ENCODE data around the gene NANOS3. TPM values are rescaled to one million over a fixed set of nuclear protein-coding genes. Genes with fewer than 3 reads are reported as not detected.
A peak's percentile ranks its signal among the peaks of the same experiment; 100 is the strongest.

The NANOS3 gene
- total RNA-seq, 1 donor from 2014 or later = 10.5 TPM

DNA sequence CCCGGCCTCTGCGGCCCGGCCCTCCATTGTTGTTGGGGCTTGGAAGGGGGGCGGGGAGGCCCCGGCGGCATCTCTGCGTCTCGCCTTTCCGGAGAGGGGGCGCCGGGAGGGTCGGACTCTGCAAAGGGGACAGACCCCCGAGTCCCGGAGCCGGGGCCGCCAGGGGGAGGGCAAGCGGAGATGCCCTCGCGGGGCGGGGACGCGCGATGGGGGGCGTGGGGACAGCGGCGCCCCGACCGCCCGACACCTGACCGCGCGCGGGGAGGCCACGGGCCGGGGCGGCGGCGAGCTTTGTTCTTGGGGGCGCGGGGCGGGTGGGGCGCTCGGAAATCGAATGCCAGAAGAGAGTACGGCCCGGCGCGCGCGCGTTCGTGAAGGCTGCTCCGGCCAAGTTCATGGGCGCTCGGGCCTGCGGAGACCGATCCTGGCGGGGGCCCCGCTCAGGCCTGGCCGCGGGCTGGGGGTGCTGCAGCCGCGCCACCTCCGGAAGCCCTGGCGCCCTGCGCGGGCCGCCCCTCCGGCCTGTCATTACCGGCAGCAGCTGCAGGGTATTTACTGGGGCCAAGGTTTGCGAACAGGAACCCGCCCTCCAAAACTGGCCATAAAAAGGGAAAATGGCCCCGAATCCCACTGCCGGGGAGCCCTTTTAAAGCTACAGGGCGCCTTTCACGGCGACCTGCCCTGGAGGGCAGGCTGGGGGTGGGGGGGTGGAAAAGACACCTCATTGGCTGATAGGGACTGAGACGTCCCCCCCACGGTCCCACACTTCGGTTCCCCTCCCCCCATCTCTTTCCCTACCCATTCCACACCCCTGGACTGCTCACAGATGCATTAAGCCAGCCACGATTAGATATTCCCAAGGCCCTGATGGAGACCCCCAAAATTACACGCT, 11.1 kb upstream of the NANOS3 start:
- peak; percentile 49 for DNase-seq (ENCODE audit: low spot score, unreplicated experiment)
- TF ChIP-seq, protein P1, sequence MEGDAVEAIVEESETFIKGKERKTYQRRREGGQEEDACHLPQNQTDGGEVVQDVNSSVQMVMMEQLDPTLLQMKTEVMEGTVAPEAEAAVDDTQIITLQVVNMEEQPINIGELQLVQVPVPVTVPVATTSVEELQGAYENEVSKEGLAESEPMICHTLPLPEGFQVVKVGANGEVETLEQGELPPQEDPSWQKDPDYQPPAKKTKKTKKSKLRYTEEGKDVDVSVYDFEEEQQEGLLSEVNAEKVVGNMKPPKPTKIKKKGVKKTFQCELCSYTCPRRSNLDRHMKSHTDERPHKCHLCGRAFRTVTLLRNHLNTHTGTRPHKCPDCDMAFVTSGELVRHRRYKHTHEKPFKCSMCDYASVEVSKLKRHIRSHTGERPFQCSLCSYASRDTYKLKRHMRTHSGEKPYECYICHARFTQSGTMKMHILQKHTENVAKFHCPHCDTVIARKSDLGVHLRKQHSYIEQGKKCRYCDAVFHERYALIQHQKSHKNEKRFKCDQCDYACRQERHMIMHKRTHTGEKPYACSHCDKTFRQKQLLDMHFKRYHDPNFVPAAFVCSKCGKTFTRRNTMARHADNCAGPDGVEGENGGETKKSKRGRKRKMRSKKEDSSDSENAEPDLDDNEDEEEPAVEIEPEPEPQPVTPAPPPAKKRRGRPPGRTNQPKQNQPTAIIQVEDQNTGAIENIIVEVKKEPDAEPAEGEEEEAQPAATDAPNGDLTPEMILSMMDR (IDR thresholded peaks at IDR 0.05; ENCODE audit: unreplicated experiment) = peak; percentile 20
- Mint-ChIP-seq H3K4me3 (ENCODE audit: low read depth) (peak overlapping the region; percentile 83), H3K27me3 (no peaks in the 10 kb centered on the region), H3K27ac (peak overlapping the region; percentile 54), H3K9me3 (ENCODE audit: low read depth) (no peaks in the 10 kb centered on the region), H3K4me1 (ENCODE audit: low read depth) (peaks cover 14% of the 10 kb centered on the region), H3K36me3 (ENCODE audit: insufficient read depth) (peaks cover 2% of the 10 kb centered on the region)

DNA sequence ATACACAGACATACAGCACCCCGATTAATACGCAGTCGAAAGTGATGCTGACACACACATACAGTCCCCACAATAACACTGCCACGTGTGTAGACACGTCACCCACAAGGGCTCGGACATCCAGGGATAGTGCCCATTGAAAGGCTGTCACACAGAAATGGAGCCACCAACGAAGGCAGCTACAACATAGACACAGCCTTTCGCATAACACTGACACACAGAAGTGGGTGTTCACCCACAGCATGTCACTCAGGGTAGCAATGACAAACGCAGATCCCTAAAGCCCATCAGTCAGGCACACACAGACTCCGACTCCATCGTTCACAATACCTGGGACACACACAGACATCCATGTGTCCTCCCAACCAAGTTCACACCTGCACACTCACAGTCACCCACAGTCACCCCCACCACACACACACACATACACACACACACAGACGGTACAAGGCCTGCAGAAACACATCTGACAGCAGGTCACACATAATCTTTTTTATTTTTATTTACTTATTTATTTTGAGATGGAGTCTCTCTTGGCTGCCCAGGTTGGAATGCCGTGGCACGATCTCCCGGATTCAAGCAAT, 10.4 kb upstream of the NANOS3 start:
- no peaks in the 10 kb centered on the region for H3K27me3 Mint-ChIP-seq
- H3K4me3 Mint-ChIP-seq (ENCODE audit: low read depth) = peak overlapping the region; percentile 83
- DNase-seq (ENCODE audit: low spot score, unreplicated experiment) = no peak
- peak overlapping the region; percentile 54 for H3K27ac Mint-ChIP-seq
- TF ChIP-seq, protein P1 (IDR thresholded peaks at IDR 0.05; ENCODE audit: unreplicated experiment) = no peak
- H3K9me3 Mint-ChIP-seq (ENCODE audit: low read depth) = no peaks in the 10 kb centered on the region
- peaks cover 2% of the 10 kb centered on the region for H3K36me3 Mint-ChIP-seq (ENCODE audit: insufficient read depth)
- peaks cover 16% of the 10 kb centered on the region for H3K4me1 Mint-ChIP-seq (ENCODE audit: low read depth)

DNA sequence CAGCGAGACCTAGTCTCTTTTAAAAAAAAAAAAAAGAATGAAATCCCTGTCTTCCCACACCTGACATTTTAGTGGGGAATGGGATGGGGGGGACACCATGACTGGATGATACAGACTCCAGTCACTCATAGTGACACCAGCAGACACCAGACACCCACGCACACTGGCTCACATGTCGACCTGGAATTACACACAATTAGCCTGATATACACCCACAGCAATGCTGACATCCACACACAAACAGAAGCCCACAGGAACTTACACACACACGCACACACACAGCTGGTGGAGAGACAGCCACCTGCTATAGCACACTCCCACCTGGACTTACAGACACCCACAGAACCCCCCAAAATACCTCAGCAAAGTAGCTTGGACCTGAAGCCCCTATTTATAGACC, 8.3 kb upstream of the NANOS3 start:
- Mint-ChIP-seq H3K27me3 (no peaks in the 10 kb centered on the region), H3K27ac (no peak overlapping the region), H3K36me3 (ENCODE audit: insufficient read depth) (peaks cover 2% of the 10 kb centered on the region), H3K4me1 (ENCODE audit: low read depth) (peaks cover 17% of the 10 kb centered on the region), H3K9me3 (ENCODE audit: low read depth) (no peaks in the 10 kb centered on the region), H3K4me3 (ENCODE audit: low read depth) (peak overlapping the region; percentile 37)
- no peak for DNase-seq (ENCODE audit: low spot score, unreplicated experiment)
- TF ChIP-seq, protein P1 (IDR thresholded peaks at IDR 0.05; ENCODE audit: unreplicated experiment) = no peak

DNA sequence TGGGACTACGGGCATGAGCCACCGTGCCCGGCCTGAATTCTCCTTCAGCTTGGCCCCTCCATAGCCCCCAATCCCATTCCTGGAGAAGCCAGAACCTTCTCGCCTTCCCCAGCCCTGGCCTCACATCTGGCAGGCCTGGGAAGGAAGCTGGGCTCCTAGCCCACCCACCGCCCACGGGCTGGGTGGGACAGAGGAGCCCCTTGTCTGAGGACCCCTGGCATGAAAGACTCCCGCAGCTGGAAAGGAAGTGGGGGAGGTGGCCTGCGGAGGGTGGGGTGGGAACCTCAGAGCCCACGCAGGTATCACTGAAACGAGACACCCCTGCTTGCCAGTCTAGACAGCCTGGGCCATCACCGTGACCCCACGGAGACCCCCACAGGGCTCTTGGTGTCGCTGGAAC, 7.7 kb upstream of the NANOS3 start:
- no peak overlapping the region for H3K27ac Mint-ChIP-seq
- H3K9me3 Mint-ChIP-seq (ENCODE audit: low read depth) = no peaks in the 10 kb centered on the region
- peaks cover 2% of the 10 kb centered on the region for H3K36me3 Mint-ChIP-seq (ENCODE audit: insufficient read depth)
- H3K4me3 Mint-ChIP-seq (ENCODE audit: low read depth) = no peak overlapping the region
- TF ChIP-seq, protein P1 (IDR thresholded peaks at IDR 0.05; ENCODE audit: unreplicated experiment) = no peak
- H3K27me3 Mint-ChIP-seq = peaks cover 1% of the 10 kb centered on the region
- no peak for DNase-seq (ENCODE audit: low spot score, unreplicated experiment)
- H3K4me1 Mint-ChIP-seq (ENCODE audit: low read depth) = peaks cover 14% of the 10 kb centered on the region

DNA sequence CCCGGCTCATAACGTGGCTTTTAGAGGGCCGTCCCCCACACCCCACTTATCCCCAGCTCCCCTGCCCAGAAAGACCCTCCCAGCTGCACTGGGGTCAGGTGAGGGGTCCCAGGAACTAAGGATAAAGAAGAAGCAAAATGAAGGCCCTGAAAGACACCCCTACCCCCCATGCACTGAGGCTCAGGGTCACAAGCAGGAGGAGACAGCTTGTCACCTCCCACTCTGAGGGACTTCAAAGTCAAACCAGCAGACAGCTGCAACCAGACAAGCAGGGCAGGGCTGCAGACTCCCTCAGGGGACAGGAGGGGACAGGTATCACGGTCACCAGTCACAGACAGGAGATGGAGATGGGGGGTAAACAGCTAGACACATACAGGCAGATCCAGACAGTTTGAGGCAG, 6.1 kb upstream of the NANOS3 start:
- Mint-ChIP-seq H3K4me1 (ENCODE audit: low read depth) (peaks cover 10% of the 10 kb centered on the region), H3K9me3 (ENCODE audit: low read depth) (no peaks in the 10 kb centered on the region), H3K27ac (no peak overlapping the region), H3K27me3 (peaks cover 4% of the 10 kb centered on the region), H3K4me3 (ENCODE audit: low read depth) (peak overlapping the region; percentile 31), H3K36me3 (ENCODE audit: insufficient read depth) (peaks cover 2% of the 10 kb centered on the region)
- no peak for DNase-seq (ENCODE audit: low spot score, unreplicated experiment)
- TF ChIP-seq, protein P1 (IDR thresholded peaks at IDR 0.05; ENCODE audit: unreplicated experiment) = no peak

Data from progenitor cell of endocrine pancreas (in vitro differentiated cells).